A549 (cell line): ENCODE measurements around the gene FGFR3. TPM values are rescaled to one million over a fixed set of nuclear protein-coding genes. Genes with fewer than 3 reads are reported as not detected.

Source experiments
- ATAC-seq, 2 experiments: fragments of 200-7000 bp in 1 of 2; fragments of >200 bp in 1 of 2; cut with Nextera tagmentation in 1 of 2; cut with Tn5 transposase in 1 of 2; 3 replicates each; pipeline versions ENCODE4 v1.8.0 to v1.9.1; 2018 to 2020; ENCODE audit warnings: mild to moderate bottlenecking in 1 of 2, moderate library complexity in 1 of 2
- CTCF ChIA-PET: fragments of 300-600 bp; sonication (Branson Sonifier 250); formaldehyde crosslinking; extraction: SDS; loops from one replicate; lab custom pipeline; 2021; ENCODE audit warnings: antibody characterized with exemption, inconsistent platforms; lab: Yijun Ruan, JAX
- POLR2A ChIA-PET: fragments of 350-600 bp; formaldehyde crosslinking; extraction: SDS; loops from one replicate; lab custom pipeline; 2021; ENCODE audit warnings: antibody characterized with exemption, inconsistent platforms; lab: Yijun Ruan, JAX
- DNase-seq, 2 experiments: peaks; one replicate each; pipeline versions ENCODE4 v3.0.0 to v3.0.0-alpha.2; 2011 to 2016; ENCODE audit warnings: low read depth in 1 of 2, low spot score in 1 of 2
- FAIRE-seq: peaks from 2 replicates; lab custom pipeline; 2011; peaks lifted over from hg19 to GRCh38; lab: Jason Lieb, UNC
- H3K27ac ChIP-seq, 2 experiments: fragments of >200 bp; sonication (Bioruptor Twin); formaldehyde crosslinking; 3 replicates each; pipeline ENCODE4 v1.5.1; 2016 to 2017
- H3K4me1 ChIP-seq: fragments of >200 bp; sonication (Bioruptor Twin); formaldehyde crosslinking; 3 replicates; pipeline ENCODE4 v1.6.1; 2016
- H3K4me2 ChIP-seq: fragments of >200 bp; sonication (Bioruptor Twin); formaldehyde crosslinking; 3 replicates; pipeline ENCODE4 v1.6.1; 2016
- H3K4me3 ChIP-seq: fragments of >200 bp; sonication (Bioruptor Twin); formaldehyde crosslinking; 3 replicates; pipeline ENCODE4 v1.5.1; 2016
- H3K9me3 ChIP-seq: fragments of >200 bp; sonication (Bioruptor Twin); formaldehyde crosslinking; 3 replicates; pipeline ENCODE4 v1.6.1; 2016
- FOSB ChIP-seq: fragments of 250-450 bp; sonication (Bioruptor Pico); IDR thresholded peaks from 2 replicates; pipeline ENCODE4 v1.5.0; 2020; ENCODE audit warnings: mild to moderate bottlenecking, moderate library complexity
- FOXS1 ChIP-seq: fragments of 250-450 bp; sonication (Bioruptor Pico); IDR thresholded peaks from 2 replicates; pipeline ENCODE4 v1.5.0; 2020; ENCODE audit warnings: mild to moderate bottlenecking, moderate library complexity
- HOXA7 ChIP-seq: fragments of 250-450 bp; sonication (Bioruptor Pico); IDR thresholded peaks from 2 replicates; pipeline ENCODE4 v1.5.0; 2020; ENCODE audit warnings: mild to moderate bottlenecking, moderate library complexity
- HOXB13 ChIP-seq: fragments of 250-450 bp; sonication (Bioruptor Pico); IDR thresholded peaks from 2 replicates; pipeline ENCODE4 v1.5.0; 2020; ENCODE audit warnings: low read depth, mild to moderate bottlenecking, moderate library complexity
- HOXB5 ChIP-seq: fragments of 250-450 bp; sonication (Bioruptor Pico); IDR thresholded peaks from 2 replicates; pipeline ENCODE4 v1.5.0; 2020; ENCODE audit warnings: mild to moderate bottlenecking, moderate library complexity
- JUN ChIP-seq, 2 experiments: fragments of >200 bp; sonication (Bioruptor Twin); formaldehyde crosslinking; IDR thresholded peaks; 2 replicates in 1 of 2; 3 replicates in 1 of 2; pipeline ENCODE4 v1.6.1; 2016 to 2017
- JUNB ChIP-seq: fragments of >200 bp; sonication (Bioruptor Twin); formaldehyde crosslinking; IDR thresholded peaks from 2 replicates; pipeline ENCODE4 v1.6.1; 2016
- MAFK ChIP-seq: fragments of 450-650 bp; IDR thresholded peaks from 2 replicates; pipeline ENCODE4 v1.6.1; 2014; ENCODE audit not compliant: partially characterized antibody
- MYC ChIP-seq: IDR thresholded peaks from 2 replicates; pipeline ENCODE4 v1.6.1; 2012; ENCODE audit warnings: mild to moderate bottlenecking, inconsistent platforms, low read length, improper control_type of control experiment, borderline replicate concordance
- NR3C1 ChIP-seq: fragments of >200 bp; sonication (Bioruptor Twin); formaldehyde crosslinking; IDR thresholded peaks from 3 replicates; pipeline ENCODE4 v1.6.1; 2017
- POLR2A ChIP-seq: IDR thresholded peaks from 2 replicates; pipeline ENCODE4 v1.6.1; 2012; ENCODE audit warnings: mild to moderate bottlenecking, low read length
- RARB ChIP-seq: fragments of 250-450 bp; sonication (Bioruptor Pico); IDR thresholded peaks from 2 replicates; pipeline ENCODE4 v1.8.0; 2021; ENCODE audit warnings: mild to moderate bottlenecking, moderate library complexity
- RCOR1 ChIP-seq: fragments of 150-350 bp; IDR thresholded peaks from 2 replicates; pipeline ENCODE4 v1.6.1; 2014; ENCODE audit warnings: antibody characterized with exemption, low read length, low read depth
- RFX5 ChIP-seq: fragments of 450-650 bp; IDR thresholded peaks from 2 replicates; pipeline ENCODE4 v1.7.1; 2014; ENCODE audit warnings: antibody characterized with exemption, mild to moderate bottlenecking, moderate library complexity
- SMC3 ChIP-seq: fragments of >200 bp; sonication (Bioruptor Twin); formaldehyde crosslinking; IDR thresholded peaks from 3 replicates; pipeline ENCODE4 v1.6.1; 2018; ENCODE audit warnings: inconsistent platforms
- TFCP2L1 ChIP-seq: fragments of 250-450 bp; sonication (Bioruptor Pico); IDR thresholded peaks from 2 replicates; pipeline ENCODE4 v1.5.0; 2021; ENCODE audit warnings: mild to moderate bottlenecking
- TP53 ChIP-seq: fragments of 250-450 bp; sonication (Bioruptor Pico); IDR thresholded peaks from 2 replicates; pipeline ENCODE4 v1.5.0; 2021; ENCODE audit warnings: mild to moderate bottlenecking, moderate library complexity
- ZFP36 ChIP-seq: fragments of 450-650 bp; IDR thresholded peaks from 2 replicates; pipeline ENCODE4 v1.6.1; 2014; ENCODE audit warnings: borderline replicate concordance; ENCODE audit not compliant: partially characterized antibody
- WGBS: methylation state at CpG from one replicate; pipeline ENCODE4 v1.1.6; 2017; ENCODE audit errors: missing lambda C conversion rate; 5-methylcytosine and 5-hydroxymethylcytosine counted together
- polyA plus RNA-seq, 4 experiments: library from polyadenylated mRNA; depleted of rRNA in 3 of 4; stranded (reverse); fragments of >200 nt; fragmentation: RNase III in 1 of 4; extraction: RNeasy Plus Mini Kit Qiagen cat#74134 plus additional on column Dnase treatment in 1 of 4; gene quantifications; 2 replicates in 3 of 4; 3 replicates in 1 of 4; pipeline ENCODE4 v1.2.3, GENCODE V29; 2011 to 2017
- TF ChIP-seq, protein P1 (sequence below): fragments of >200 bp; sonication (Bioruptor Twin); formaldehyde crosslinking; IDR thresholded peaks from 2 replicates; pipeline ENCODE4 v1.6.1; 2016
- TF ChIP-seq, protein P2 (sequence below): fragments of 150-350 bp; IDR thresholded peaks from 2 replicates; pipeline ENCODE4 v1.6.1; 2014; ENCODE audit warnings: low read depth, mild to moderate bottlenecking, low read length
- TF ChIP-seq, protein P3 (sequence below): fragments of 450-650 bp; IDR thresholded peaks from 2 replicates; pipeline ENCODE4 v1.6.1; 2014; ENCODE audit warnings: antibody characterized with exemption
- TF ChIP-seq, protein P4 (sequence below): IDR thresholded peaks from 2 replicates; pipeline ENCODE4 v1.6.1; 2012
- TF ChIP-seq, protein P5 (sequence below): IDR thresholded peaks from 2 replicates; pipeline ENCODE4 v1.6.1; 2012

FGFR3 gene
- polyA plus RNA-seq, 2 of the 4 experiments (the other 2 are of a cell fraction): 1.9 to 4.8 TPM

DNA sequence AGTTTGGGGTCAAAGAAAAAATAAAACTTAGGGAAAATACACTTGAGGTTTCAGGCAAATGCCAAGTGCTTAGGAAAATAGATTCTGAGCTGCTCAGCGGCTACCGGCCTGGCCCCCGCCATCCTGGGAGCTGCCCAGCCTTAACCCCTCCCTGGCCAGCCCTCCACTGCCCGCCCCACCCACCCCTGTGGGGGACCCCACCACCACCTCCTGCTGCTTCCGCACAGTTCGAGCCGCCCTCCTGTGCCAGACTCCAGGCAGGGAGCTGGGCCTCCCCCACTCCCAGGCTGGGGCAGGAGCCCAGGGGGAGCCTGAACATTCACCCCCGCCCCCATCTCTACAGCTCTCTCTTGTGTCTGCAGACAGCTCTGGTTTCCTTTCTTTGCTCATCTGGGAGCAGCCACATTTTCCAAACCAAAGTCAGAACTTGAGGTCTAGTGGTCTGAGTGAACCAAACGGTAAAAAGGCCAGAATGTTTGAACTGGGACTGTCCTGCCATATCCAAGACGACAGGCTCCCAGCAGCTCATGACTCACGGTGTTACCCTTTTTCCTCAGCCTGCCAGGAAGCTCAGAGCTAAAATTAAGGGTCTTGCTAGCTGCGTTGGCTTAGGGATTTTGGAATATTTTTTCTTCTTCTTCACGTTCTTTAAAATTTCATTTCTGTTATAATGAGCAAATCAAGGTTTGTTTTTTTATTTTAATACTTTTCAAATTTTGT is 4.7 kb upstream of the FGFR3 start:
- 0 out of 3 replicates have a peak, but pooled peaks cover 3% of the 10 kb centered on the region for H3K4me1 ChIP-seq
- H3K9me3 ChIP-seq: no peaks in the 10 kb centered on the region
- 42% methylated on average over 8 of the region's 13 CpGs for WGBS
- H3K27ac ChIP-seq: no peak overlapping the region
- no peak for TF ChIP-seq MYC
- TF ChIP-seq, protein P1, sequence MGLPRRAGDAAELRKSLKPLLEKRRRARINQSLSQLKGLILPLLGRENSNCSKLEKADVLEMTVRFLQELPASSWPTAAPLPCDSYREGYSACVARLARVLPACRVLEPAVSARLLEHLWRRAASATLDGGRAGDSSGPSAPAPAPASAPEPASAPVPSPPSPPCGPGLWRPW: no peak
- TF ChIP-seq POLR2A: no peak
- CTCF ChIA-PET: interaction anchor here (1.6 to 4.9 kb wide), 2 partner anchors 11 to 40 kb away, joined by 6 to 23 read pairs; no protein-coding TSS in a partner anchor
- FAIRE-seq (no peak), DNase-seq (no peak), ATAC-seq (no peak)
- H3K4me3 ChIP-seq: no peak overlapping the region
- no peak overlapping the region for H3K4me2 ChIP-seq
- POLR2A ChIA-PET: no interaction called here

DNA sequence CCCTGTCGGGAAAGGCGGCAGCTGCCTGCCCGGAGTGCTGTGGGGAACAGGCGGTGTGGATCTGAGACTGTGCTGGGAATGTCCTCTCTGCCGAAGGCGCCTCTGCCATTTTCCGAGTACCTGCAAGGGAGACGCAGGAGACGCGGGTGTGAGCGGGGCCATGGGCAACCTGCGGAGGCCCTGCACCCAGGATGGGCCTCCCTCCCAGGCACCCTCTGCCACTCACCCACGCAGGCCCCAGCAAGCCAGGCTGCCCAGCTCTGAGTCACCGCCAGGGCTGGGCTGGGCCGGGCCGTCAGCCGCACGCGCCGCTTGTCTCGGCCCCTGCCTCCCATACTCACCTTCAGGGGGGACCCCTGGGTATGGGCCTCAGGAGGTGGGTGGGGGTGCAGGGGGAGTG is 3.5 kb upstream of the FGFR3 start:
- TF ChIP-seq MYC: no peak
- no peak for TF ChIP-seq NR3C1
- no peak for TF ChIP-seq MAFK
- no peak for TF ChIP-seq JUN (IDR thresholded peaks at IDR 0.05)
- no peak for TF ChIP-seq TP53 (CRISPR knock-in tag)
- TF ChIP-seq, protein P2, sequence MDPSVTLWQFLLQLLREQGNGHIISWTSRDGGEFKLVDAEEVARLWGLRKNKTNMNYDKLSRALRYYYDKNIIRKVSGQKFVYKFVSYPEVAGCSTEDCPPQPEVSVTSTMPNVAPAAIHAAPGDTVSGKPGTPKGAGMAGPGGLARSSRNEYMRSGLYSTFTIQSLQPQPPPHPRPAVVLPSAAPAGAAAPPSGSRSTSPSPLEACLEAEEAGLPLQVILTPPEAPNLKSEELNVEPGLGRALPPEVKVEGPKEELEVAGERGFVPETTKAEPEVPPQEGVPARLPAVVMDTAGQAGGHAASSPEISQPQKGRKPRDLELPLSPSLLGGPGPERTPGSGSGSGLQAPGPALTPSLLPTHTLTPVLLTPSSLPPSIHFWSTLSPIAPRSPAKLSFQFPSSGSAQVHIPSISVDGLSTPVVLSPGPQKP: no peak
- TF ChIP-seq HOXB13 (CRISPR knock-in tag): no peak
- no peak for TF ChIP-seq FOSB
- no peak for TF ChIP-seq RFX5
- no peak for TF ChIP-seq JUNB
- no peak for TF ChIP-seq ZFP36
- TF ChIP-seq TFCP2L1 (CRISPR knock-in tag): no peak
- TF ChIP-seq, protein P3, sequence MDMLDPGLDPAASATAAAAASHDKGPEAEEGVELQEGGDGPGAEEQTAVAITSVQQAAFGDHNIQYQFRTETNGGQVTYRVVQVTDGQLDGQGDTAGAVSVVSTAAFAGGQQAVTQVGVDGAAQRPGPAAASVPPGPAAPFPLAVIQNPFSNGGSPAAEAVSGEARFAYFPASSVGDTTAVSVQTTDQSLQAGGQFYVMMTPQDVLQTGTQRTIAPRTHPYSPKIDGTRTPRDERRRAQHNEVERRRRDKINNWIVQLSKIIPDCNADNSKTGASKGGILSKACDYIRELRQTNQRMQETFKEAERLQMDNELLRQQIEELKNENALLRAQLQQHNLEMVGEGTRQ: no peak
- TF ChIP-seq, protein P4, sequence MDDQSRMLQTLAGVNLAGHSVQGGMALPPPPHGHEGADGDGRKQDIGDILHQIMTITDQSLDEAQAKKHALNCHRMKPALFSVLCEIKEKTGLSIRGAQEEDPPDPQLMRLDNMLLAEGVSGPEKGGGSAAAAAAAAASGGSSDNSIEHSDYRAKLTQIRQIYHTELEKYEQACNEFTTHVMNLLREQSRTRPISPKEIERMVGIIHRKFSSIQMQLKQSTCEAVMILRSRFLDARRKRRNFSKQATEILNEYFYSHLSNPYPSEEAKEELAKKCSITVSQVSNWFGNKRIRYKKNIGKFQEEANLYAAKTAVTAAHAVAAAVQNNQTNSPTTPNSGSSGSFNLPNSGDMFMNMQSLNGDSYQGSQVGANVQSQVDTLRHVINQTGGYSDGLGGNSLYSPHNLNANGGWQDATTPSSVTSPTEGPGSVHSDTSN: no peak
- no peak for TF ChIP-seq RCOR1
- TF ChIP-seq HOXA7: no peak
- 84% methylated on average over 16 of the region's 21 CpGs for WGBS
- Histone ChIP-seq H3K4me2 (no peak overlapping the region), H3K4me3 (no peak overlapping the region), H3K9me3 (no peaks in the 10 kb centered on the region), H3K4me1 (0 out of 3 replicates have a peak, but pooled peaks cover 3% of the 10 kb centered on the region), H3K27ac (no peak overlapping the region)
- ChIA-PET POLR2A (no interaction called here), CTCF (interaction anchor here (0.6 to 4.9 kb wide), 4 partner anchors 13 to 102 kb away, joined by 3 to 23 read pairs (median 7); no protein-coding TSS in a partner anchor)
- ATAC-seq: no peak
- FAIRE-seq: no peak
- no peak for DNase-seq

DNA sequence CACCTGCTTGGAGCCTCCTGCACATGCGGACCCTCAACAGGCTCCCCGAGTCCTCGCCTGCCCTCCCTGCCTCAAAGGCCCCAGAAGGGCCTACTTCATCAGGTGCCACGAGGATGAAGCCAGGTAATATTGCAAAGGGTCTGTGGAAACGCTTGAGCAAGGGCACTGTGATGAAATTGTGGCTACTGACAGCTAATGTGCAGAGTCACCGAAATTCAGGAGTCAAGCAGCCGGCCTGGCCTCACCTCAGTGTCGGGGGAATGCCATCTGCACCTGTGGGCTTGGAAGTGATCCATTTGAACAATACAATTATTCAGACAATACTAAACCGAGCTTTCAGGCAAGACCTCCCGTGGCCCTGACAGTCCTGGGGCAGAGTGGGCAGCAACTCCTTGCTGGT is 3.1 kb upstream of the FGFR3 start:
- FAIRE-seq: no peak

More for the DNA sequence above, 3.1 kb upstream of the FGFR3 start:
- ChIA-PET POLR2A (no interaction called here), CTCF (interaction anchor here (2.0 to 4.9 kb wide), 2 partner anchors 19 to 41 kb away, joined by 8 to 23 read pairs; no protein-coding TSS in a partner anchor)
- WGBS: 76% methylated on average over 7 of the region's 10 CpGs
- no peak for TF ChIP-seq SMC3
- no peak for TF ChIP-seq JUNB
- no peak for TF ChIP-seq HOXB5 (CRISPR knock-in tag)
- no peak for TF ChIP-seq FOXS1
- TF ChIP-seq RARB (CRISPR knock-in tag): no peak
- TF ChIP-seq, protein P5, sequence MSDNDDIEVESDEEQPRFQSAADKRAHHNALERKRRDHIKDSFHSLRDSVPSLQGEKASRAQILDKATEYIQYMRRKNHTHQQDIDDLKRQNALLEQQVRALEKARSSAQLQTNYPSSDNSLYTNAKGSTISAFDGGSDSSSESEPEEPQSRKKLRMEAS: no peak
- Histone ChIP-seq H3K4me3 (no peak overlapping the region), H3K4me1 (peaks cover 5% of the 10 kb centered on the region; the same call in 2 of the 3 replicates), H3K9me3 (no peaks in the 10 kb centered on the region), H3K27ac (no peak overlapping the region), H3K4me2 (no peak overlapping the region)
- DNase-seq (no peak), ATAC-seq (no peak)
